CD4-positive, alpha-beta T cell treated with Interleukin-17A for 4 hours (primary cell): Measurements from ENCODE around the gene IQCC.
A peak's percentile ranks its signal among the peaks of the same experiment; 100 is the strongest.
"Not testable (repeated sequence)": the region's sequence is repeated elsewhere in the genome, so short reads cannot be mapped to it uniquely, and the experiment has no call there.

Experiments
- DNase-seq: peaks from one replicate; pipeline ENCODE4 v3.0.0-alpha.2; 2020; ENCODE audit warnings: mixed read lengths

IQCC gene

DNA sequence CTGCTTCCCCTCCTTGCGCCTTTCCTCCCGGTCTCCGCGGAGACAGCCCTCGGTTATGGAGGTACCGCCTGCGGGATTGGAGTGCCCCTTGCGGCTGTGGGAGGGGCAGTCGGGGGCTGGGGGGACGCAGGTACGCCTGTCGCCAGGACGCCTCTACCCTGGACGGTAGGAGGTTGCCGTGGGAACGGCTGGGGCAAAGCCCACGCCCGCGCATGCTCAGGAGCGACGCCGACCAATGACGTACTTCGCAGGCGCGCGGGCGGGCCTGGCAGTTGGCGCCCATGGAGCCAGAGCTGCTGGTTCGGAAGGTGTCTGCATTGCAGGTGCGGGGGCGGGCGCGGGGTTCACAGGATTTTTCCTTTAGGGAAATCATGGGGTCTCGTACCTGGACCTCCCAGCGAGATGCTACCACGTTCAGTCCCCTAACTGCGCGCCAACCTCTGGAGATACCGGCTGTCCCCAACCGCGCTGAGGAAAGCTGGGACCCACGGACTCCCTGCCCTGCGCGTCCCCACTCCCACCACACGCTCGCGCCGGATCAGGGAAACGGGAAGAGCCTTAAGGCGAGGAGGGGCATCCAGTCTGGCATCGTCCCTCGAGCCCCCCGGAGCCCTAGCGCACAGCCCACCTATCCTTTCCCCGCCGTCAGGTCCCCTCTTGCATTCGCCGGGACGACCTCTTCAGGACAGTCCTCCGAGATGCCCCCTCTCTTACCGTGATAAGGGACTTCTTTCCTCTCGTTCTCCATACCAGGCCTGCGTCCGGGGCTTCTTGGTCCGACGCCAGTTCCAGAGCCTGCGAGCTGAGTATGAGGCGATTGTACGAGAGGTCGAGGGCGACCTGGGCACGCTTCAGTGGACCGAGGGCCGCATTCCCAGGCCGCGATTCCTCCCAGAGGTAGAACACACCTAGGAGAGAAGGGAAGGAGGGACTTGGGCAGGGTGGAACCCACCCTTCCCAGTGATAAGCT, at the start of gene IQCC:
TSS of gene IQCC (plus strand) at position 271 of the 970 bp plus-strand sequence. CDS start at position 282, 11 bp downstream.
- DNase-seq, result peak; percentile 89

DNA sequence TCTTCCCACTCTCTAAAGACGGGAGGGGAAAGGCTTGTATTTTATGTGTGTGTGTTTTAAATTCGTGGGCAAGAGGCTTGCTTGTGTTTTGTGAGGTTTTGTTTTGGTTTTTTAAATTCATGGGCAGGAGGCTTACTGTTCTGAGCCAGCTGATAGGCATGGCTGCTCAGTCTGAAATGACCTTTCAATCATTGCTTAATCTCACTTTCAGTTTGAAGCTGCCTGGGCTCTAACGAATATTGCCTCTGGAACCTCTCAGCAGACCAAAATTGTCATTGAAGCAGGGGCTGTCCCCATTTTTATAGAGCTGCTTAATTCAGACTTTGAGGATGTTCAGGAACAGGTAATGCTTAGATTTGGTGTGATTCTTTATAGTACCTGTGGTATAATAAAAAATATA, 46.3 kb upstream of the IQCC start:
- no peak for DNase-seq

DNA sequence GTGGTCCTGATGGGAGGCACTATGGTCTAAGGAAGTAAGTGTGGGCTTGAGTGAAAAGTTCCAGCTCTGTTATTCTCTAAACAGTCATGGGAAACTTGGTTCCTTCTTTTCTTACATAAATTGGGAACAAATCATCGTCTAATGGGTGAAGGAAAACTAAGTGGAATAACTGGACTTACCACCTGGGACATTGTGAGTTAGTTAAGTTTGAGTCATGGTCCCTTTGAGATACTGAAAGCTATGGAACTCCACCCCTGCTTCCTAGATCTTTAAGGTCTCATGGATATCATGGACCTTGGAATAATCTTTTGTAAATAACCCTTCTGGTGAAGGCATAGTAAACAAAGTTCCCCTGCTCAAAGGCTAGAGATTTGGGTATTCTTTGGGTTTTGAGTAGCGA, 42.1 kb upstream of the IQCC start:
- no peak for DNase-seq

DNA sequence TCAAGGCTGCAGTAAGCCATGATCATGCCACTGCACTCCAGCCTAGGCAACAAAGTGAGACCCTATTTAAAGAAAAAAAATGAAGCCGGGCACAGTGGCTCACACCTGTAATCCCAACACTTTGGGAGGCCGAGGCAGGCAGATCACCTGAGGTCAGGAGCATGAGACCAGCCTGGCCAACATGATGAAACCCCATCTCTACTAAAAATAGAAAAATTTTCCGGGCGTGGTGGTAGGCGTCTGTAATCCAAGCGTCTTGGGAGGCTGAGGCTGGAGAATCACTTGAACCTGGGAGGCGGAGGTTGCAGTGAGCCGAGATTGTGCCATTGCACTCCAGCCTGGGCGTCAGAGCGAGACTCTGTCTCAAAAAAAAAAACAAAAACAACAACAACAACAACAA, 39.8 kb upstream of the IQCC start:
- not testable (repeated sequence) for DNase-seq

DNA sequence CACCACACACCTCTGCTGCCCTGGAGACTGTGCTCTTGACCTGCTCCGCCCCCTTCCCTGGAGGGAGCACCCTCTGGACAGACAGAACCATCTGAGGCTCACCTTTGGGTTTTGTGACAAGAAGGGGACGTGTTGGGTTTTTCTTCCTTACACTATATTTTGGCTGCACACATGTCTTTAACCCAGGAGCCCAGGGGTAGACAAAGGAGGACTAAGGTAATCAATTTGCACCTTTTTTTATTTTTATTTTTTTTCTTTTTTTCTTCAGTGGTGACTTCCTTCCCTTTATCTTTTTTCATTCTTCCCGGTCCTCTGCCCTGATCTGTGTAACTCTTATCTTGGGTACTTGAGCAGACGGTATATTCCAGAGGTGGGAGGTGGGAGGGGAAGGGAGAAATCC, 34.5 kb upstream of the IQCC start:
- DNase-seq, result no peak

DNA sequence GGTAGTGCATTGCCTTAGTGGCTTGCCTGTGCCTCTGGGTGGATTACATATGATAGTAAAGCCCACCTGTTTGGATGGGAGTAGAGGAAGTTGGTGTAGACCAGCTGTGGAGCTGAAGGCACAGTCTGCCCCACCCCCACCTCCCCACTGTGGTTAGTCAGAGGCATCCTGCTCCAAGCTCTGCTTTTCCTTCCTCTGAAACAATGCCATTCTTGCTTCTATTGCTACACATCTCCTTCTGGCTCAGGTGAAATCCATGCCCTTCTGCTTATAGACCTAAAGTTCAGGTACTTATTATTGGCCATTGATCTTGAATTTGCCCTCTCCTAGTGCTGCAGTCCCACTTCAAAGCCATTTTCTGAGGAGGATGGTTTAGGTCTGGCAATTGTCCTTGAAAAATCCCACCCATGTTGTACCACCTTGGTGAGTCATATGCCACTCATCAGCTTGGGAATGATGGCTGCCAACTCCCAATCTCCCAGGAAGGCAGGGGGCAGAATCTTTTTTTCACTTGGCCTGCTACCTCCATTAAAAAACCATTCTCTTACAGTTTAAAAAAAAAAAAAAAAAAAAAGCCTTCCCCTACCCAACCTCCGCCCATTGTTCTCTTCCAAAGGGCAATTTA, 32.7 kb upstream of the IQCC start:
- DNase-seq, result peak; percentile 39

DNA sequence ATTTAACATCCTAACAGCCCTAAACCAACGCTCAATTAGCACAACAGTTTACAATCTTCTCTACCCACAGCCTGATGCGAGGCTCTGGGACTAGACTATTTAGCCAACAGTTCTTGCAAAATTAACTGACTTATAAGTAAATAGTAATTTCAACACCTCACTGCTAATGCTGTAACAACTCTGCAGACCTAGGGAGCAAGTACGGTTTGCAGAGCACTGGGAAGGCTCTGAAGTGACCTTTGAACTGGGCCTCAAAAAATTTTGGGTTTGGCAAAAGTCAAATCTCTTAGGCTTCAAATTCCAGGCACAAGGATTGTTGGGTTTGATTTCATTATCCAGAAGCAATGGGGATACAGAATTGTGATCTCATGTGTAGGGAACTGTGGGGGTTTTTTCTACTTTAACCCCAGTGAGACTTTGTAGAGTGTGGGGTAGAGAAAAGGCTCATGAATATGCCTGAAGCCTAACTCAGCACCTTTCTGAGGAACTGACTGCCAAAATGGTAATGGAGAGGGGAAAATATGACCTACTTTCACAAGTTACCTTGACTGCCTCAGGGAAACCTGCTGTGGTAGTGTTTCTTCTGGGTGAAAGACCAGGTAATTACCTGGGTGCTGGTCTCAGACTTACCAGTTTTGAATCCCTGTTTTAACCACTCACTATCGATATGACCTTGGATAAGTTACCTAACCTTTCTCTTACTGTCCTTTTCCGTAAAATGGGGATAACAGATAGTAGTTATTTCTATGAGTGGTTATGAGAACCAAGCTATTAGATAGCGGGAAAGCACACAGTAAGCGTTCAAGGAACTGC, 26.9 kb upstream of the IQCC start:
- no peak for DNase-seq

DNA sequence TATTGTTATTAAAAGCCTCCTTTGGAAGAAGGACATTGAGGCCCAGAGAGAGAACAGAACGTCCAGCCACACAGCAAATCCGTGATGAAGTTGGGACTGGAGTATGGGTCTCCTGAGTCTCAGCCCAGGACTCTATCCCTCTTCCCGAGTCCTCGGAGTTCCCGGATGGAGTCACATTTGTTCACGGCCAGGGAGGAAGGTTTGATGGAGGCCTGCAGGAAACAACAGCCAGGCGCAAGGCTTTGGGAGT, 26.4 kb upstream of the IQCC start:
- DNase-seq, result no peak

DNA sequence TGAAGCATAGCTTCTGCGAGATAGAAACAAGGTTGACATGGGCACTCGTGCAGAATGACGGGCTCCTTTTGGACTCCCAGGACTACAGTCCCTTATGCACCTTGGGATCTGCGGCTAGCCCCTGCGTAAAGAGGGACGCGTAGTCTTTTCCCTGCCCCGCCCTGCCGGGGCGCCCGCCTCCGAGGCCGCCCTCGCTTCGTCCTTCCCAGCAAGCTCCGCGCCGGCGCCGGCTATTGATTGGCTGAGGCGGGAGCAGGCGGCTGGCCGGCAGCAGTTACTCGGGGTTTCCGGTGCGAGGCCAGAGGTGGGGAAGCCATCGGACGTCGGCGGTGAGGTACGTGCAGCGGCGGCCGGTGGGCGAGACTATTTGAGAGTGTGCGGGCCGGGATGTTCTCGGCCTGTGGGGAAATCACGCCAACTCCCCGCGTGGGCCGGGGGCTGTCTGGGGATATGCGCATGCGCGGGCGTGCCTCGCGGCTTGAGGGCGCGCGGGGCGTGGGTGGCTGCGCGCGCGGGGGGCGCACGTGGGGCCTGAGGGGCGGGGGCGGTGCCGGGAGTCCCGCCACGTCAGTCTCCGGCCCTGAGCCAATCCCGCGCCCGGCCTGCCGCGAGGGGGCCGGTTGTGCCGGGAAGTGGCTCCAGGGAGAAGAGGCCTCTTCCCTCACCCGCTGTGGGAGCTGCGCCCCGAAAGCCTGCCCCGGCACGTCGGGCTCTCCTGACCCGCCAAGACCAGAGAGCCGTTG, 25.9 kb upstream of the IQCC start, which contains the start of gene TXLNA:
TSS of gene TXLNA (plus strand) at position 233 of the 743 bp plus-strand sequence. CDS start 671 bp downstream, outside the sequence.
- DNase-seq, result peak; percentile 92

DNA sequence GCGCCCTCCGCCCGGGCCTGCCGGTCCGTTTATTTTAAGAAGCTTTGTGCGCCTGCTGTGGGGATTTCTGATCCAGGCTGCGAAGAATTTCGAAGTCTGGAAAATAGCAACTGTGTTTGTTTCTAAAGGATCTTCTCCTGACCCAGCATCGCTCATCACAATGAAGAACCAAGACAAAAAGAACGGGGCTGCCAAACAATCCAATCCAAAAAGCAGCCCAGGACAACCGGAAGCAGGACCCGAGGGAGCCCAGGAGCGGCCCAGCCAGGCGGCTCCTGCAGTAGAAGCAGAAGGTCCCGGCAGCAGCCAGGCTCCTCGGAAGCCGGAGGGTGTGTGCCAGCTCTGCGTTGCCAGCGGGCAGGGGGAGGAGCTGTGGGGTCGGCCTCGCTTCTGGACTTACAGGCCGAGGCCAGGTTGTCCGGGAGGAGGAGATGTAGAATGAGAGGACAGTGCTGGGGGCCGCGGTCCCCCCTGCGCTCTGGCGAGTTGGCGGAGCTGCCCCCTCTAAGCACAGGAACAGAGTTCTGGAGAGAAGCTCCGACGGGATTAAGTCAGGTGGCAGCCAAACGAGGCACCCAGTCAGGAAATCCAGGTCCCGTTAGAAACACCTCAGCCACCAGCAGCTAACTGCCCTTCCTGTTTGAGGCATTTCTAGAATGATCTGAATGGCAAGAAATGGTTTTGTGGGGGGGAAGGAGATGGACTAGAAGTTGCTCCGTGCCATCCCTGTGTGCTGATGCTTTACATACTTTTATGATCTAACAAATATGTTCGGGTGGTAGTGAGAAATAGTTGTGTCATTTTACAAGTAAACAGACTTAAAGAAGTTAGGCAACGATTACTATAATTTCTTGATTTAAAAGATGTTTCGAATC, 25.0 kb upstream of the IQCC start:
- DNase-seq, result peak; percentile 40

DNA sequence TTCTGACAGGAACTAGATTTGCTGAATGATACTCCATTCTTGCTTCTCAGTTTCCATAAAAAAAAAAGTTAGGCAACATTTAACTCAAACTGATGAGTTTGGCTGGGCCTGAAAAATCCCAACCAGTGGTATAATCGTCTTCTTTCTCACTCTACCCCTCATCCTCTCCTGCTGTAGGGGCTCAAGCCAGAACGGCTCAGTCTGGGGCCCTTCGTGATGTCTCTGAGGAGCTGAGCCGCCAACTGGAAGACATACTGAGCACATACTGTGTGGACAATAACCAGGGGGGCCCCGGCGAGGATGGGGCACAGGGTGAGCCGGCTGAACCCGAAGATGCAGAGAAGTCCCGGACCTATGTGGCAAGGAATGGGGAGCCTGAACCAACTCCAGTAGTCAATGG, 24.4 kb upstream of the IQCC start:
- DNase-seq, result no peak

DNA sequence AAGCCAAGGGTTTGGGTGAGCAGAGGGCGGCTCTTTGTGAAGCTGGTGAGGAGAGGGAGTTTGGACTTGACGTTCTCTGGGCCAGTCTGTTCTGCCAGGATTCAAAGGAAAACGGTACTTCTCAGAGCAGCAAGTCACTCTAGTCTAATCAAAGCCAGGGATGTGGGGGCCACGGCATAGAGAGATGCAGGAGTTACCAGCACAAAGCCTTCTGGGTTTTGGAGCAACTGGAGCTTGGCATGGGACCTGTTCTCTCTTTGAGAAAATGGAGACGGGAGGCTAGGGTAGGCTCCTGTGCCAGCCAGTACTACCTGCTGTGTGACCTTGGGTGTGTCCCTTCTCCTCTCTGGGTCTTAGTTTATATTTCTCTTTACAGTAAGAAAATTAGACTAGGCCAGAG, 23.9 kb upstream of the IQCC start:
- DNase-seq, result no peak

DNA sequence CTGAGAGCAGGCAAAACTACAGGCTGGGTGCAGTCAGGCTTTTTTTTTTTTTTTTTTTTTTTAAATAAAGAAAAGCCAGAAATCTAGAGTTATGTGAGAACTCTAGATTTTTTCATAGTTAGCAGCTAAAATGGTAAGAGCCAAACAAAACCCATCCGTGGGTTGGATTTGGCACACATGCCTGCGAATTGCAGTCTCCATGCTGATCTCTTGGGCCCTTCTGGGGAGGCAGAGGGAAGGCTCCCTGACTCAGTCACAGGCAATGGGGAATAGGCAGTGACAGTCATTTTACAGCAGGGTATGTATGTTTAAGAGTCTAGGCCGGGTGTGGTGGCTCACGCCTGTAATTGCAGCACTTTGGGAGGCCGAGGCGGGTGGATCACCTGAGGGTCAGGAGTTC, 23.4 kb upstream of the IQCC start:
- DNase-seq, result no peak

DNA sequence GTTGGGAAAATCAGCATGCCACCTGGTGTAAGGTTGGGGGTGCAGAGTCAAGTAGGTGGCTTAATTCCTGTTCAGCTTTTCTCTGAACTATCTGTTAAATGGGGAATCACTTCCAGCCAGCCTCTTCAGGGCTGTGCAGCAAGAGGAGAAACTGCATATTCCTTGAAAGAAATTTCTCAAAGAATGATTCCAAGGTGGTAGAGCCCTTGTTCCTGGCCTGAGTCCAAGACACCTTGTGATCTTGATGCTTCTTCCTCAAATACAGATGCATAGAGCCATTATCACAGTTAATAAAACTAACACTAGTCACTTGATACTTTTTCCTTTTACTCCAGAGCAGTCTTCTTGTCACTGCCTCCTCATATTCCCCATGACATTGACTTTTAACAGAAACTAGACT, 20.8 kb upstream of the IQCC start:
- no peak for DNase-seq

DNA sequence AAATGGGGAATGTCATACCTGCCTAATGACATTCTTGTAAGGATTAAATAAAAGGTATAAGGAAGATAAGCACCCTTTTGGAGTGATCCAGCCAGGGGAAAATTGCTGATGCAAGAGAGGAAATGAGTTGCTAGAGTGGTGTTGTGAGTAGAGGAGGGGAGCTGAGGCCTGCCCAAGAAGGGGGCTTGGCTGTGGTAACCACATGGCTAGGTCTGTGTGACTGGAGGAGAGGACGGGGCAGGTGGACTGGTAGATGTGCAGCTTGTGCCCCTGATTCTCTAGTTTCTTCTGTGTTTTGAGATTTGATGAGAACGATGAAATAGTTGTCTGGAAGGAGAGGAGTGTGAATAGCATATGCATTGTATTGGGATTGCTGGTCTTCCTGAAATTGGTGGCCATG, 19.4 kb upstream of the IQCC start:
- no peak for DNase-seq

DNA sequence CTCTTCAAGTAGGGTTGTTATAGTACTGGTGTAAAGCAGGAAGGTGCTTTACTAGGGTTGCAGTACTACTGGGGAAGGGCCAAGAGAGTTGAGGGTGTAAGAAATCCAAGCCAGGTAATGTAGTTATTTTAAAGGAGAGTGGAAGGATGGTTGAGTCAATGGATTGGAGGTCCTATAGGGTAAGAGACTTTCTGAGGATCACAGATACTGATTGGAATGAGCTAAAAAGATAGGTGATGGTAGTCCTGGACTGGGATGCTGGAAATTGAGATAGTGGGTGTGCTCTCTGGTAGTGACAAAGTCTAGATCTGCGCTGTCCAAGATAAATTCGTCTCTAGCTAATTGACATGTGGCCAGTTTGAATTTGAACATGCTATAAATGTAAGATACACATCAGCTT, 19.0 kb upstream of the IQCC start:
- DNase-seq, result no peak

DNA sequence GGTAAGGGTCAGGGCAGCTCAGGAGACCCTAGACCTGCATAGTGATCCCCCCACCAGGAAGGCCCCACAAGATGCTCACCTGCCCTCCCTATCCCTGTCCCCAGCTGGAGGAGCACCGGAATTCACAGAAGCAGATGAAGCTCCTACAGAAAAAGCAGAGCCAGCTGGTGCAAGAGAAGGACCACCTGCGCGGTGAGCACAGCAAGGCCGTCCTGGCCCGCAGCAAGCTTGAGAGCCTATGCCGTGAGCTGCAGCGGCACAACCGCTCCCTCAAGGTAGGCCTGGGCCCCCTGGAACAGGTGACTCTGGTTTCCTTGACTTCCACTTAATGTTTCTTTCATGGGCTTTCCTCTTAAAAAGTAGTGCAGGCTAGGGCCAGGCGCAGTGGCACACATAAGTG, 17.6 kb upstream of the IQCC start:
- no peak for DNase-seq

DNA sequence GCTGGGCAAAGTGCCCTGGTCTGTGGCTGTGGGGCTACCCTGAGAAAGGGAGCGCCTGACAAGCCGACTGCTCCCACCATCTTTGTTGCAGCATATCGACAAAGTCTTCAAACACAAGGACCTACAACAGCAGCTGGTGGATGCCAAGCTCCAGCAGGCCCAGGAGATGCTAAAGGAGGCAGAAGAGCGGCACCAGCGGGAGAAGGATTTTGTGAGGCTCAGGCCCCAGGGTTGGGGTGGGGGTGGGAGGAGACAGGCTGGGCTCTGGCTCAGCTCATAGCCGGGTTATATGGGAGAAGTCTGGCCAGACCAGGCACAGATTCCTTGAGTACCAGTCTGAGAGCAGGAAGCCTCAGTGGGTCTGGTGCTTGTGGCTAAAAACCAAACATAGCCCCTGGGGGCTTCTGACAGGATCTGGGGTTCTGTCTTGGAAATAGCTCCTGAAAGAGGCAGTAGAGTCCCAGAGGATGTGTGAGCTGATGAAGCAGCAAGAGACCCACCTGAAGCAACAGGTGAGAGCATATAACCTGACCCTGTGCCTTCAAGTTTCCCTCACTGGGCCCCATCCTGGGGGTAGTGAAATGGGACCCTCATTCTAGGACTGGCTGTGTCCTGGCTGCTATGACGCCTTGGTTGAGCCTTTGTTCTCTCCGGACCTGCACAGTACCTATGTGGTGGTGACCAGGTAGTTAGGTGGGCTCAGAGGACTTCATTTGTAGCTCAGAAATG, 13.1 kb upstream of the IQCC start:
- no peak for DNase-seq

DNA sequence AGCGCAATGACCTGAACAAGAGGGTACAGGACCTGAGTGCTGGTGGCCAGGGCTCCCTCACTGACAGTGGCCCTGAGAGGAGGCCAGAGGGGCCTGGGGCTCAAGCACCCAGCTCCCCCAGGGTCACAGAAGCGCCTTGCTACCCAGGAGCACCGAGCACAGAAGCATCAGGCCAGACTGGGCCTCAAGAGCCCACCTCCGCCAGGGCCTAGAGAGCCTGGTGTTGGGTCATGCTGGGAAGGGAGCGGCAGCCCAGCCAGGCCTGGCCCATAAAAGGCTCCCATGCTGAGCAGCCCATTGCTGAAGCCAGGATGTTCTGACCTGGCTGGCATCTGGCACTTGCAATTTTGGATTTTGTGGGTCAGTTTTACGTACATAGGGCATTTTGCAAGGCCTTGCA, 10.5 kb upstream of the IQCC start:
- DNase-seq, result no peak

DNA sequence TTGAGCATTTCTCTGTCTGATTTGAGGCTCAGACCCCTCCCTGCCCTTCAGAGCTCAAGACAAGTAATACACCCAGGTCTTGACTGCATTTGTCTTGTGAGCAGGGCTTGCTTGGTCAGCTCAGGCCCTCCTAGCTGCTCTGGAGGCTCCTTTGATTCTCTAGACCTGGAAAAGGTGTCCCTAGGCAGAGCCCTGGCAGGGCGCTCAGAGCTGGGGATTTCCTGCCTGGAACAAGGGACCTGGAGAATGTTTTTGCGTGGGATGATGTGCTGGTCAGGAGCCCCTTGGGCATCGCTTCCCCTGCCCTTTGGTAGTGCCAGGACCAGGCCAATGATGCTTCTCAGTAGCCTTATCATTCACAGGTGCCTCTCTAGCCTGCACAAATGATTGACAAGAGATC, 9.9 kb upstream of the IQCC start:
- no peak for DNase-seq
